H9 (cell line): ENCODE data around the gene DQX1. TPM values are rescaled to one million over a fixed set of nuclear protein-coding genes. Genes with fewer than 3 reads are reported as not detected.

Experiments
- DNase-seq: peaks from one replicate; pipeline ENCODE4 v3.0.0-alpha.2; 2017
- H2AFZ ChIP-seq: one replicate; pipeline ENCODE4 v1.6.1; 2013; ENCODE audit warnings: mild to moderate bottlenecking, low read length, control low read depth, moderate library complexity
- H2AK5ac ChIP-seq: 2 replicates; pipeline ENCODE4 v1.6.1; 2013; ENCODE audit warnings: low read length, control low read depth, mixed read lengths; ENCODE audit not compliant: insufficient read length
- H2BK120ac ChIP-seq: one replicate; pipeline ENCODE4 v1.6.1; 2013; ENCODE audit warnings: low read depth, mild to moderate bottlenecking, low read length, control low read depth, inconsistent platforms; ENCODE audit not compliant: poor library complexity, severe bottlenecking
- H2BK12ac ChIP-seq: 2 replicates; pipeline ENCODE4 v1.6.1; 2013; ENCODE audit warnings: low read length, control low read depth, mixed read lengths, low read depth; ENCODE audit not compliant: insufficient read length
- H2BK15ac ChIP-seq: 2 replicates; pipeline ENCODE4 v1.6.1; 2013; ENCODE audit warnings: low read depth, low read length, control low read depth
- H2BK20ac ChIP-seq: one replicate; pipeline ENCODE4 v1.6.1; 2013; ENCODE audit warnings: low read depth, mild to moderate bottlenecking, low read length, control low read depth, inconsistent platforms; ENCODE audit not compliant: poor library complexity, severe bottlenecking
- H2BK5ac ChIP-seq: 2 replicates; pipeline ENCODE4 v1.6.1; 2013; ENCODE audit warnings: low read length, control low read depth, mixed read lengths; ENCODE audit not compliant: insufficient read length
- H3K14ac ChIP-seq: 2 replicates; pipeline ENCODE4 v1.6.1; 2013; ENCODE audit warnings: low read length, control low read depth; ENCODE audit not compliant: insufficient read depth
- H3K18ac ChIP-seq: 2 replicates; pipeline ENCODE4 v1.6.1; 2013; ENCODE audit warnings: low read depth, mild to moderate bottlenecking, mixed read lengths, low read length, control low read depth; ENCODE audit not compliant: insufficient read length
- H3K23ac ChIP-seq: 2 replicates; pipeline ENCODE4 v1.6.1; 2013; ENCODE audit warnings: low read length, control low read depth, mixed read lengths, low read depth; ENCODE audit not compliant: insufficient read length
- H3K23me2 ChIP-seq: 2 replicates; pipeline ENCODE4 v1.6.1; 2013; ENCODE audit warnings: low read depth, mild to moderate bottlenecking, mixed read lengths, low read length, control low read depth; ENCODE audit not compliant: insufficient read length, poor library complexity, severe bottlenecking
- H3K27ac ChIP-seq: 2 replicates; pipeline ENCODE4 v1.5.1; 2013; ENCODE audit warnings: low read length, control low read depth, mixed read lengths, low read depth; ENCODE audit not compliant: insufficient read length
- H3K27me3 ChIP-seq: 2 replicates; pipeline ENCODE4 v1.6.1; 2013; ENCODE audit warnings: low read length, control low read depth, inconsistent platforms; ENCODE audit not compliant: insufficient read depth
- H3K4ac ChIP-seq: 2 replicates; pipeline ENCODE4 v1.6.1; 2013; ENCODE audit warnings: low read depth, mild to moderate bottlenecking, control low read depth, inconsistent platforms, low read length, moderate library complexity
- H3K4me1 ChIP-seq: 2 replicates; pipeline ENCODE4 v1.6.1; 2013; ENCODE audit warnings: low read length, control low read depth, inconsistent platforms; ENCODE audit not compliant: insufficient read depth
- H3K4me2 ChIP-seq: 2 replicates; pipeline ENCODE4 v1.6.1; 2013; ENCODE audit warnings: low read length, control low read depth, mixed read lengths; ENCODE audit not compliant: insufficient read length, insufficient read depth
- H3K56ac ChIP-seq: 2 replicates; pipeline ENCODE4 v1.6.1; 2013; ENCODE audit warnings: low read depth, mild to moderate bottlenecking, mixed read lengths, low read length, control low read depth; ENCODE audit not compliant: insufficient read length
- H3K79me1 ChIP-seq: 2 replicates; pipeline ENCODE4 v1.6.1; 2013; ENCODE audit warnings: low read depth, mild to moderate bottlenecking, moderate library complexity, low read length, control low read depth, inconsistent platforms; ENCODE audit not compliant: insufficient read depth, poor library complexity, severe bottlenecking
- H3K79me2 ChIP-seq: 2 replicates; pipeline ENCODE4 v1.6.1; 2013; ENCODE audit warnings: low read length, control low read depth, inconsistent platforms; ENCODE audit not compliant: insufficient read depth
- H3K9ac ChIP-seq: 2 replicates; pipeline ENCODE4 v1.6.1; 2013; ENCODE audit warnings: low read length, control low read depth, mixed read lengths; ENCODE audit not compliant: insufficient read length; ENCODE audit errors: extremely low read depth
- H3K9me3 ChIP-seq: one replicate; pipeline ENCODE4 v1.6.1; 2013; ENCODE audit warnings: low read depth, low read length, inconsistent platforms; ENCODE audit not compliant: control insufficient read depth
- H3T11ph ChIP-seq: one replicate; pipeline ENCODE4 v1.6.1; 2013; ENCODE audit warnings: mild to moderate bottlenecking, low read length, control low read depth, inconsistent platforms
- H4K20me1 ChIP-seq: one replicate; pipeline ENCODE4 v1.6.1; 2013; ENCODE audit not compliant: control insufficient read depth, insufficient read length, insufficient read depth
- H4K5ac ChIP-seq: 2 replicates; pipeline ENCODE4 v1.6.1; 2013; ENCODE audit warnings: low read depth, mild to moderate bottlenecking, mixed read lengths, low read length, control low read depth; ENCODE audit not compliant: insufficient read length
- H4K8ac ChIP-seq: replicated peaks from 2 replicates; pipeline ENCODE4 v1.6.1; 2013; ENCODE audit warnings: low read length, control low read depth, mixed read lengths, low read depth; ENCODE audit not compliant: insufficient read length
- H4K91ac ChIP-seq: 2 replicates; pipeline ENCODE4 v1.6.1; 2013; ENCODE audit warnings: low read depth, mild to moderate bottlenecking, moderate library complexity, mixed read lengths, low read length, control low read depth; ENCODE audit not compliant: insufficient read length
- H3K27ac Mint-ChIP-seq, 3 experiments: 2 replicates in 2 of 3; 3 replicates in 1 of 3; pipeline ENCODE4 v1.8.0; 2020 to 2021; ENCODE audit warnings: mixed read lengths in 3 of 3, mild to moderate bottlenecking in 1 of 3, moderate library complexity in 1 of 3
- H3K27me3 Mint-ChIP-seq: 2 replicates; pipeline ENCODE4 v1.8.0; 2021; ENCODE audit warnings: low read depth, mild to moderate bottlenecking, moderate library complexity, mixed read lengths
- H3K36me3 Mint-ChIP-seq, 3 experiments: 2 replicates in 2 of 3; 3 replicates in 1 of 3; pipeline ENCODE4 v1.8.0; 2020 to 2021; ENCODE audit warnings: low read depth in 3 of 3, mixed read lengths in 3 of 3; ENCODE audit not compliant: insufficient read depth in 1 of 3
- H3K4me1 Mint-ChIP-seq, 2 experiments: 2 replicates each; pipeline ENCODE4 v1.8.0; 2020; ENCODE audit warnings: mixed read lengths in 2 of 2
- H3K4me3 Mint-ChIP-seq, 2 experiments: 2 replicates in 1 of 2; 3 replicates in 1 of 2; pipeline ENCODE4 v1.8.0; 2020 to 2021; ENCODE audit warnings: mild to moderate bottlenecking in 2 of 2, mixed read lengths in 2 of 2, moderate library complexity in 1 of 2
- H3K9me3 Mint-ChIP-seq, 2 experiments: 2 replicates in 1 of 2; 3 replicates in 1 of 2; pipeline ENCODE4 v1.8.0; 2020; ENCODE audit warnings: mild to moderate bottlenecking in 2 of 2, mixed read lengths in 2 of 2, moderate library complexity in 1 of 2
- CTCF ChIP-seq: fragments of 200-600 bp; sonication (generic); conservative IDR thresholded peaks from 3 replicates; pipeline ENCODE4 v1.8.0; 2021; ENCODE audit warnings: antibody characterized with exemption, mild to moderate bottlenecking
- WGBS: extraction: QIAGEN DNeasy Blood & Tissue Kit; methylation state at CpG from one replicate; pipeline ENCODE4 v1.1.7; 2013; ENCODE audit warnings: missing lambda C conversion rate, low lambda C conversion rate, mixed read lengths; ENCODE audit not compliant: insufficient read length; ENCODE audit errors: extremely low coverage; 5-methylcytosine and 5-hydroxymethylcytosine counted together
- total RNA-seq: library from RNA; stranded (reverse); gene quantifications from 2 replicates; pipeline ENCODE4 v1.2.1, GENCODE V29; 2021

The DQX1 gene
- total RNA-seq, 1 experiment from 2014 or later, result 0.98 TPM

GRCh38 chr2:74499267-74499939, 26.6 kb downstream of the DQX1 start, which contains the start of gene LBX2:
LBX2 (minus strand) TSS chr2:74499603; CDS start chr2:74499537, 66 bp downstream.
- H3K79me2 ChIP-seq, result no peaks in the 10 kb centered on the region
- no peak within 1 kb of the TSS for H3T11ph ChIP-seq
- H2BK15ac ChIP-seq, result no peak within 1 kb of the TSS
- no peak within 1 kb of the TSS for H3K18ac ChIP-seq
- Mint-ChIP-seq H3K4me3 (peak within 1 kb of the TSS; percentile 75 to 82), H3K9me3 (peaks cover 2 to 3% of the 10 kb centered on the region in 2 experiments; a peak in 3 of 5 replicates), H3K4me1 (peaks cover 50 to 62% of the 10 kb centered on the region in 2 experiments), H3K27ac (0 out of 7 replicates have a peak within 1 kb of the TSS, but pooled peaks of 2 of the 3 experiments have one; percentile 29 to 31), H3K27me3 (peaks cover 100% of the 10 kb centered on the region), H3K36me3 (peaks cover 2 to 8% (median 6%) of the 10 kb centered on the region in 3 experiments; a peak in 6 of 7 replicates)
- H2AK5ac ChIP-seq, result no peak within 1 kb of the TSS
- H4K5ac ChIP-seq, result no peak within 1 kb of the TSS
- no peak within 1 kb of the TSS for H2BK120ac ChIP-seq
- no peak within 1 kb of the TSS for H2BK20ac ChIP-seq
- H3K4me2 ChIP-seq, result peak within 1 kb of the TSS; percentile 59
- WGBS, result no CpG with 5 or more reads among the region's 65 CpGs
- no peak within 1 kb of the TSS for H2BK5ac ChIP-seq
- no peaks in the 10 kb centered on the region for H3K79me1 ChIP-seq
- no peak within 1 kb of the TSS for H3K56ac ChIP-seq
- H3K14ac ChIP-seq, result no peak within 1 kb of the TSS
- H4K91ac ChIP-seq, result no peak within 1 kb of the TSS
- no peak within 1 kb of the TSS for H3K4ac ChIP-seq
- H4K8ac ChIP-seq, result no peak within 1 kb of the TSS
- H3K4me1 ChIP-seq, result peaks cover 2% of the 10 kb centered on the region; the same call in 1 of the 2 replicates
- H3K23me2 ChIP-seq, result peaks cover 41% of the 10 kb centered on the region
- H2BK12ac ChIP-seq, result no peak within 1 kb of the TSS
- peaks cover 87% of the 10 kb centered on the region for H3K27me3 ChIP-seq
- no peaks in the 10 kb centered on the region for H3K9me3 ChIP-seq
- DNase-seq, result no peak
- no peak for TF ChIP-seq CTCF
- H3K27ac ChIP-seq, result no peak within 1 kb of the TSS
- H2AFZ ChIP-seq, result no peak within 1 kb of the TSS
- H3K9ac ChIP-seq, result no peak within 1 kb of the TSS
- H4K20me1 ChIP-seq, result no peaks in the 10 kb centered on the region
- H3K23ac ChIP-seq, result no peak within 1 kb of the TSS
